Measurements from ENCODE around the gene SPNS2. TPM values are rescaled to one million over a fixed set of nuclear protein-coding genes. Genes with fewer than 3 reads are reported as not detected.

The SPNS2 gene
- total RNA-seq, 1 donor from 2014 or later: 0.34 TPM

DNA sequence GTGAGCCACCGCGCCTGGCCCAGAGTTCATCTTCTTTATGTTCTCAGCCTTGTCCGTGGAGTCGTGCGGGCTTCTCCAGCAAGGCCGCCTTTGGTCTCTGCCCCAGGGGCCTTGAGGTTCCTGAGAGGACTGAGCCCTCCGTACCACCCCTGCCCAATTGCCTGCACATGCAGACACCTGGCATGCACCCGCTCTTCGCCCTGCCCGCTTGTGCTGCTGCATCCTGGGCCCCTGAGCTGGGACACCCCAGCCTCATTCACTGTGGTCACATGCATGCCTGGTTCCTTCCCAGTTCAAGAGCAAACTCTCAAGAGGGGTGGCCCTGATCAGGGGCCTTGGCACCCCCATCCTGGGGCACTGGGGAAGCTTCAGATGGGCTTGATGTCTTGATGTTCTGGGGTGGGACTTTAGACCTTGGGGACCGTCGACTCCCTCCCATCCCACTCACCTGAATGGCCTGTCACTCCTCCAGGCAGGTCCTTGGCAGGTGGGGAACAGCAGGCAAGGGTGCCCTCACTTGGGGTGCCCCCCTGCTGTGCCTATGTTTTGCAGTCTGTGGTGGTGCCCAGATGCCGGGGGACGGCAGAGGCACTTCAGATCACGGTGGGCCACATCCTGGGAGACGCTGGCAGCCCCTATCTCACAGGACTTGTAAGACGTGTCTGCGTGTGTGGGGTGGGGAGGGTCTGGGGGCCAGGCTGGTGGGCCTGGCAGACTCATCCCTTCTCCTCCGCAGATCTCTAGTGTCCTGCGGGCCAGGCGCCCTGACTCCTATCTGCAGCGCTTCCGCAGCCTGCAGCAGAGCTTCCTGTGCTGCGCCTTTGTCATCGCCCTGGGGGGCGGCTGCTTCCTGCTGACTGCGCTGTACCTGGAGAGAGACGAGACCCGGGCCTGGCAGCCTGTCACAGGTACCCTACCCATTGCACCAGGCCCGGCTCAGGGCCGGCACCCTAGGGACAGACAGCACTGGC, 12.7 kb upstream of the SPNS2 start:
- Histone ChIP-seq H3K9ac (no peak overlapping the region), H3K4me3 (no peak overlapping the region), H4K20me1 (ENCODE audit: low read depth) (no peaks in the 10 kb centered on the region), H3F3A (ENCODE audit: low read depth) (no peaks in the 10 kb centered on the region), H3K4me1 (peaks cover 4% of the 10 kb centered on the region), H3K79me2 (ENCODE audit: low read depth) (no peaks in the 10 kb centered on the region), H3K36me3 (no peaks in the 10 kb centered on the region), H3K27ac (no peak overlapping the region), H3K9me3 (ENCODE audit: low read depth) (no peaks in the 10 kb centered on the region), H3K27me3 (no peaks in the 10 kb centered on the region), H2AFZ (replicated peaks) (no peak overlapping the region), H3K4me2 (no peak overlapping the region)
- Mint-ChIP-seq H3K27me3 (ENCODE audit: insufficient read depth, low read depth) (peaks cover 8% of the 10 kb centered on the region), H3K36me3 (no peaks in the 10 kb centered on the region), H3K4me3 (no peak overlapping the region), H3K9me3 (no peaks in the 10 kb centered on the region), H3K27ac (no peak overlapping the region), H3K4me1 (peaks cover 9% of the 10 kb centered on the region)
- no peak for TF ChIP-seq EZH2phosphoT487 (IDR thresholded peaks at IDR 0.05)
- TF ChIP-seq, protein P1, sequence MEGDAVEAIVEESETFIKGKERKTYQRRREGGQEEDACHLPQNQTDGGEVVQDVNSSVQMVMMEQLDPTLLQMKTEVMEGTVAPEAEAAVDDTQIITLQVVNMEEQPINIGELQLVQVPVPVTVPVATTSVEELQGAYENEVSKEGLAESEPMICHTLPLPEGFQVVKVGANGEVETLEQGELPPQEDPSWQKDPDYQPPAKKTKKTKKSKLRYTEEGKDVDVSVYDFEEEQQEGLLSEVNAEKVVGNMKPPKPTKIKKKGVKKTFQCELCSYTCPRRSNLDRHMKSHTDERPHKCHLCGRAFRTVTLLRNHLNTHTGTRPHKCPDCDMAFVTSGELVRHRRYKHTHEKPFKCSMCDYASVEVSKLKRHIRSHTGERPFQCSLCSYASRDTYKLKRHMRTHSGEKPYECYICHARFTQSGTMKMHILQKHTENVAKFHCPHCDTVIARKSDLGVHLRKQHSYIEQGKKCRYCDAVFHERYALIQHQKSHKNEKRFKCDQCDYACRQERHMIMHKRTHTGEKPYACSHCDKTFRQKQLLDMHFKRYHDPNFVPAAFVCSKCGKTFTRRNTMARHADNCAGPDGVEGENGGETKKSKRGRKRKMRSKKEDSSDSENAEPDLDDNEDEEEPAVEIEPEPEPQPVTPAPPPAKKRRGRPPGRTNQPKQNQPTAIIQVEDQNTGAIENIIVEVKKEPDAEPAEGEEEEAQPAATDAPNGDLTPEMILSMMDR (IDR thresholded peaks at IDR 0.05): no peak
- TF ChIP-seq EZH2 (IDR thresholded peaks at IDR 0.05): no peak
- no peak for DNase-seq (ENCODE audit: low spot score)

DNA sequence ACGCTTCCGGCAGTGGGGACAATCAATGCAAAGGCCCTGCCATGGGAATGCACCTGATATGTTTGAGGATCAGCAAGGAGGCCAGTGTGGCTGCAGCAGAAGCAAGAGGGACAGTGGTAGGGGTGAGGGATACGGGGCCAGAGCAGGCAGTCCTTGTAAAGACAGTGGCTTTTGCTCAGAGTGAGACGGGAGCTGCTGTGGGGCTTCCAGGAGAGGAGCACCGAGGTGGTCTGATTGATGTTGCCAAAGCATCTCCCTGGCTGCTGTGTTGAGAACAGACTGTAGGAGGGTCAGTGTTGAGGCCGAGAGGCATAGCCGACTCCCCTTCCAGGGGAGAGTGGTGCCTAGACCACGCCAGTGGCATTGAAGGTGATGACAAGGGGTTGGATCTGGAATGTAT, 11.4 kb upstream of the SPNS2 start:
- Mint-ChIP-seq H3K9me3 (no peaks in the 10 kb centered on the region), H3K4me1 (peaks cover 5% of the 10 kb centered on the region)

DNA sequence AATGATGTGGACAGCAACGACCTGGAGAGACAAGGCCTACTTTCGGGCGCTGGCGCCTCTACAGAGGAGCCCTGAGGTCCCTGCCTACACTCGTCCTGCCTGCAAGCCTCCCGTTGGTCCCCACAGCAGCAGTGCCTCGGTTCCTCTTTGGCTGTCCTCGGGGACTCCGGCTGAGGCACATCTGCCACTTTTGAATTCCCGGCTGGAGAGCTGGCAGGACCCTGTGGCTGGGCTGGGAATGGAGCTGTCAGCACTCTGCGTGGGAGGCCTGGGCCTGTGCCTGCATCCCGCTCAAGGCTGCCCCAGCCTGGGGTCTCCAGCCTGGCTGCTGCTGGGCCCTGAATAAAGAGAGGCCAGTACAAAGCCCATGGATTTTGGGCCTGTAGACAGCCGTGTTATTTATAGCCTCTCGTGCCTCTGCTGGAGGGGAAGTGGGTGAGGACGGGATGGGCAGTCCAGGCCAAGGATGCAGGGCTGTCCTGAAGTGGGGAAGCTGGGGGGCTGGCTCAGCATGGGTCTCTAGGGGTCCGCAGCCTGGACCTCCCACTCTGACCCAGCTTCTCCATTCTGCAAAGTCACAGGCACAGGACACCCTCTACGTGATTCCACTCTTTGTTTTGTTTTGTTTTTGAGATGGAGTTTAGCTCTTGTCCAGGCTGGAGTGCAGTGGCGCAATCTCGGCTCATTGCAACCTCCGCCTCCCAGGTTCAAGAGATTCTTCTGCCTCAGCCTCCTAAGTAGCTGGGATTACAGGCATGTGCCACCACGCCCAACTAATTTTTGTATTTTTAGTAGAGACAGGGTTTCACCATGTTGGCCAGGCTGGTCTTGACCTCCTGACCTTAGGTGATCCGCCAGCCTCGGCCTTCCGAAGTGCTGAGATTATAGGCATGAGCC, 10.6 kb upstream of the SPNS2 start:
- Mint-ChIP-seq H3K27ac (no peak overlapping the region), H3K36me3 (no peaks in the 10 kb centered on the region), H3K9me3 (no peaks in the 10 kb centered on the region), H3K4me1 (peaks cover 10% of the 10 kb centered on the region), H3K27me3 (ENCODE audit: insufficient read depth, low read depth) (peaks cover 4% of the 10 kb centered on the region), H3K4me3 (no peak overlapping the region)
- Histone ChIP-seq H3K4me2 (no peak overlapping the region), H3K36me3 (no peaks in the 10 kb centered on the region), H3K4me1 (no peaks in the 10 kb centered on the region), H3F3A (ENCODE audit: low read depth) (no peaks in the 10 kb centered on the region), H4K20me1 (ENCODE audit: low read depth) (peaks cover 6% of the 10 kb centered on the region), H3K27me3 (no peaks in the 10 kb centered on the region), H3K4me3 (no peak overlapping the region), H2AFZ (replicated peaks) (no peak overlapping the region), H3K27ac (no peak overlapping the region), H3K9ac (no peak overlapping the region), H3K9me3 (ENCODE audit: low read depth) (no peaks in the 10 kb centered on the region), H3K79me2 (ENCODE audit: low read depth) (no peaks in the 10 kb centered on the region)
- DNase-seq (ENCODE audit: low spot score): no peak
- TF ChIP-seq EZH2 (IDR thresholded peaks at IDR 0.05) (no peak), EZH2phosphoT487 (IDR thresholded peaks at IDR 0.05) (no peak)
- TF ChIP-seq, protein P1 (IDR thresholded peaks at IDR 0.05): no peak

More for the DNA sequence above, 11.4 kb upstream of the SPNS2 start:
- no peaks in the 10 kb centered on the region for H3K36me3 Mint-ChIP-seq
- H3K4me3 Mint-ChIP-seq: no peak overlapping the region
- Histone ChIP-seq H2AFZ (replicated peaks) (no peak overlapping the region), H4K20me1 (ENCODE audit: low read depth) (no peaks in the 10 kb centered on the region), H3F3A (ENCODE audit: low read depth) (no peaks in the 10 kb centered on the region), H3K9ac (no peak overlapping the region), H3K9me3 (ENCODE audit: low read depth) (no peaks in the 10 kb centered on the region), H3K4me1 (no peaks in the 10 kb centered on the region), H3K27ac (no peak overlapping the region), H3K4me2 (no peak overlapping the region), H3K27me3 (no peaks in the 10 kb centered on the region), H3K79me2 (ENCODE audit: low read depth) (no peaks in the 10 kb centered on the region), H3K4me3 (no peak overlapping the region), H3K36me3 (no peaks in the 10 kb centered on the region)
- DNase-seq (ENCODE audit: low spot score): no peak
- TF ChIP-seq EZH2 (IDR thresholded peaks at IDR 0.05) (no peak), EZH2phosphoT487 (IDR thresholded peaks at IDR 0.05) (no peak)
- TF ChIP-seq, protein P1 (IDR thresholded peaks at IDR 0.05): no peak
- H3K27me3 Mint-ChIP-seq (ENCODE audit: insufficient read depth, low read depth): peaks cover 6% of the 10 kb centered on the region
- H3K27ac Mint-ChIP-seq: no peak overlapping the region

Data from neural progenitor cell (in vitro differentiated cells).